HG02981 (cell line): ENCODE measurements around the gene ESAM.
"Not testable (repeated sequence)": the region's sequence is repeated elsewhere in the genome, so short reads cannot be mapped to it uniquely, and the experiment has no call there.

Experiments used
- ATAC-seq: cut with Tn5 transposase; IDR thresholded peaks from one replicate; pipeline ENCODE4 v1.9.1; 2021; ENCODE audit warnings: mild to moderate bottlenecking, moderate library complexity; ENCODE audit not compliant: unreplicated experiment

The ESAM gene

GRCh38 chr11:124776865-124777645, 15.0 kb upstream of the ESAM start:
- no peak for ATAC-seq

DNA sequence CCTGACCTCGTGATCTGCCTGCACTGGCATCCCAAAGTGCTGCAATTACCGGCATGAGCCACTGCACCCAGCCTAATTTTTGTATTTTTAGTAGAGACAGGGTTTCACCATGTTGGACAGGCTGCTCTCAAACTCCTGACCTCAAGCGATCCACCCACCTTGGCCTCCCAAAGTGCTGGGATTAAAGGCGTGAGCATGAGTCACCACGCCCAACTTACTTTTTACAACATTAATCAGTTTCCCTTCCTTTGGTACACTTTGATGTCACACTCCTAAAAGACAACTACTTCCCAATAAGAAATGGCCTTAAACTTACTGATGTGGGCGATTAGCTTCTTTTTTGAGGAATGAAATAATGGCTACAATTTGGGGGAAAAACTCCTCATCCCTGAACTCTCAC, 8.9 kb upstream of the ESAM start:
- not testable (repeated sequence) for ATAC-seq

DNA sequence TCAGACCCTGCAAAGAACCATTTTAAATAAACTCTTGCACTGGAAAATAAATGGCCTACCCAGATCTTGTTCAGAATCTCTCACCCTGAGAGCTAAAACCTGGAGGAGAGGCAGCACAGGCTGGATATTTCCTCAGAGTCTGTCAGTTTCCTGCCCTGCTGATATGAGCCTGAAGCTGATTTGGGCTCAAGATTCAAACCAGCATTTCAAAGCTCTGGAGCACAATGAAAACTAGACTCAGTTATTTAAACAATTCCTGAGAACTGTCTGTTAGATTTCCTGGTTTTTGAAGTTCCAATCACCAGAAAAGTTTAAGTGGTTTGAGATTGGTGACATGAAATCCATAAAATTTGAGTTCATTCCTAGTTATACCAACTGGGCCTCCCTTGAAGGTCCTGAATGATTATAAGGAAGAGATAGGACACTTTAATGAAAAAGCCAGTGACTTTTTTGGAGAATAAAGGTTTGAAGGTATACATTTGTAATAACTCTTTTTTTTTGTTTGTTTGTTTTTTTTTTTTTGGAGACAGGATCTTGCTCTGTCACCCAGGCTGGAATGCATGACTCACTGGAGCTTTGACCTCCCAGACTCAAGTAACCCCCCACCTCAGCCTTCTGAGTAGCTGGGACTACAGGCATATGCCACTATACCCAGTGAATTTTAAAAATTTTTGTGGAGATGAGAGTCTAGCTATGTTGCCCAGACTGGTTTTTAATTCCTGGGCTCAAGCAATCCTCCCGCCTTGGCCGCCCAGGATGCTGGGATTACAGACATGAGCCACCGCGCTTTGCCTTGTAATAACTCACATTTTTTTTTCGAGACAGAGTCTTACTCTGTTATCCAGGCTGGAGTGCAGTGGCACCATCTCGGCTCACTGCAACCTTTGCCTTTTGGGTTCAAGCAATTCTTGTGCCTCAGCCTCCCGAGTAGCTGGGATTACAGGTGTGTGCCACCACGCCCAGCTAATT, 8.0 kb upstream of the ESAM start:
- no peak for ATAC-seq

GRCh38 chr11:124768914-124769313, 6.8 kb upstream of the ESAM start:
- no peak for ATAC-seq

- no peak for ATAC-seq
These were observed 4.1 kb upstream of the ESAM start for GRCh38 chr11:124766156-124766555.

GRCh38 chr11:124763156-124763947, 1.3 kb upstream of the ESAM start:
- ATAC-seq, result no peak

GRCh38 chr11:124762624-124763155, 600 bp upstream of the ESAM start:
- ATAC-seq, result peak; percentile 5

- ATAC-seq, result no peak
These were observed 587 bp downstream of the ESAM start for GRCh38 chr11:124761301-124762104.

GRCh38 chr11:124760806-124761205, 1.3 kb downstream of the ESAM start:
- no peak for ATAC-seq

DNA sequence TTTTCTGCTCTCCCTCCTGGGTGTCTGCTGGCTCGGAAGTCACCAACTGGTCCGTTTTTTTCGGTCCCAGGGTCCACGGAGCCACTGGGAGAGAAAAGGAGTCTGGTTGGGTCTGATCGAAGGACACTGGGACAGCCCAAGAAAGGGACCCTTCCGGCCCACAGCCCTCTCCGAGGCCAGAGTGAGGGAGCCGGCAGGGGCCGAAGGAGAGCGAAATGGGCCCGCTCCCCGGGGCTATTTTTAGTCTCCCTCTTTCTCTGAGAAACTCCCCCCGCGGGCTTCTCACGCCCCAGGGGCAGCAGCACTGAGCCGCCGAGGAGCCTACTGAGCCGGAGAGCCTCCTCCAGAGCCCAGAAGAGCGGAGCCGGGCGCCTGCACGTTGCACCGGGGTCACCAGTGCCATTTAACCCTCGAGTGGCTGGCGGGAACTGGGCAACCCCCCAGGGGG, 1.9 kb downstream of the ESAM start:
- peak; percentile 24 for ATAC-seq

DNA sequence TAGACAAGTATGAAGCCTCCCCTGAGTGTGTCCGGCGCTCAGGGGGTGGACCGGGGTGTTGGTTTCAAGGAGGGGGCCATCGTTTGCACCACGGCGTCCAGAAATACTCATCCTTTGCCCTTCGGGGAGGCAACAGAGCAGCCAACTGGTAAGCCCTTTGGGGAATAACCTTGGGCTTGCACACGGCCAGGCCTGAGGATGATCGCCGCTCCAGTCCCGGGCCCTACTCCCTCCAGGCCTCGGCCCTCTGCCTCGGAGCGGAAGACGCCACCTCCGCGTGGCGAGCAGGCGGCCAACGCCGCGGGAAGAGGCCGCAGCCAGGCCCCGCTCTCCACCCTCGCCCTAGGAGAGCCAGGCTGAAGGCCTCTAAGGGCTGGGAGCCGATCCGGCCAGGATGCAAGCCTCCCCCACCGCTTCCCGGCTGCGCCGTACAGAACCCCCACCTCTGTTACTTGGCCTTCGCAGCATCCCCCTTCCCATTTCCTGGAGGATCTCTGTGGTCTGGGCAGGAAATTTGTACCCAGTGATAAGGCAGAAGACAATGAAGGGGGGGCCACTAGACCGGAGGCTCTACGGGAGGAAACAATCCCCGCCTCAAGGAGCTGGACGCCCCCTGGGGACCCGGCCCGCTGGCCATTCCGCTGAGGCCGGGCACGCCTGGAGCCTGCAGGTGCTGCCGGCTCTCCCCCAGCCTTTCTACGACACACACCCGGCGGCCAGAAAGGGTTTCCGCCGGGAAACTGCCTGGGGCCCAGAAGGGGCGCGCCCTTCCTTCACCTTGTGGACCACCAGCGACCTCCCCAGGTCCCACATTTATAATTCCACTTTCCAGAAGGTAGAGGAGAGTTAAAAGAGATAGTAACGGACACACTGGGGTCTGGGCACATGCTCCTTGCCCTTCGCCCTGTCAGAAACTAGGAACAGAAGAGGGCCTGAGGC, 2.6 kb downstream of the ESAM start:
- ATAC-seq, result no peak

- ATAC-seq, result peak; percentile 57
These were observed 3.5 kb downstream of the ESAM start for GRCh38 chr11:124758355-124759265.

DNA sequence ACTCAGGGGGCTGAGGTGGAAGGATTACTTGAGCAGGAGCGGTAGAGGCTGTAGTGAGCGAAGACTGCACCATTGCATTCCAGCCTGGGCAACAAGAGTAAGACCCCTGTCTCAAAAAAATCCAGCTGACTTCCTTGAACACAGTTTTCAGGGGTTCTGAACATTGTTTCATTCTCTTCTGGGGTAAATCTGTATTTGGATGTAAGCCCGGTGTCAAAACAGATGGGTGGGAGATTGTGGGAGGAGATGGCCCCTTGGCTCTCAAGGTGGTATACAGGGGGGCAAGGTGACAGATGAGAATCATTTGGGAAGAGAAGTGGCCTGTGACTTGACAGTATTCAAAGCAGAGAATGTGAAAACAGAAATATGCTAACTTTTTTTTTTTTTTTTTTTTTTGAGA, 4.8 kb downstream of the ESAM start:
- ATAC-seq, result no peak

- ATAC-seq, result no peak
These were observed 5.3 kb downstream of the ESAM start for GRCh38 chr11:124756753-124757227.

DNA sequence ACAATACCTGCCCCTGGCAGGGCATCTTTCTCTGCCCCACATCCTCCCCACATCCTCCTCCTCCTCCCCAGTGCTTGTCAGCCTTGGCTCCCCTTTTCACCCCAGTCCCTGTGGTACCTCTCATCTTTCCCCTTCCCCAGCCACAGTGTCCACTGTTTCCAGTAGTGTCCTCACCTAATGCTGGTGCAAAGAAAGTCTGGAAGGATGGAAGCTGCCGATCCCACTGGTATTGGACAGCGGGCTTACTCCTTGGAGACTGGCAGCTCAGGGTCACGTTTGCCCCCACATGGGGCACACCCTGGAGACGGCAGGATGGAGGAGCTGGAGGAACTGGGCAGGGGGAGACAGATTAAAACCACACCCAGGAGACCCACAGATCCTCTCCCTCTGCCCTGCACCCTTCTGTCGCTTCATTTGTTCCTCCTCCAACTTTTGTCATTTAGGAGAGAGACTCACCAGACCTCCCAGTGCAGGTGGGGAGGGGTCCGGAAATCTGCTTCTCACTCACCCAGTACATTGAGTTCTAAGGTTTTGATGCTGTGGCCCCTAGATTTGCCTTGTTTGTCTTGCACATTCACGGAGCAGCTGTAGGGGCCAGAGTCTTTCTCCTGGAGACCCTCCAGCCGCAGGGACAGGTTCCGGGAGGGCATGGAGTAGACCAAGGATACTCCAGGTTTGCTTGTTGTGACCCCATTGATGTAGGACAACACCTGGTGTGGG, 5.9 kb downstream of the ESAM start:
- ATAC-seq, result no peak

DNA sequence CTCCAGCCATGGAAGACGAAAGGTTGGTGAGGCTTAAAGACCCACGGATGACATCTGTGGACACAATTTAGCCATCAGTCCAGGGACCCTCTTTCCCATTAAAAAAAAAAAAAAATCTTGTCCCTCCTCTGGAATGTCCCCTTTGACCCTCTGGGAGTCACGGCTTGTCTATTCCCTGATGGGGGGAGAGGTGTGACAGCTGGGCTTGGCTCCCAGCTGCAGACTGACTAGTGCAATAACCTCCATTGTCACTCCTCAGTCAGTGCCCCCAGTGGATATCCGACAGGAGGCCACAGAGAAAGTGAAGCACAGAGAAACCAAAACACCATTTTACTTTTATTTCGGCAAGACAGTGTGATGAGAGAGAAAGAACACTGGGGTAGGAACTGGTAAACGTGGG, 7.4 kb downstream of the ESAM start:
- no peak for ATAC-seq

GRCh38 chr11:124754309-124754708, 7.8 kb downstream of the ESAM start:
- ATAC-seq, result no peak
